ENCODE measurements around the gene TRIM44. TPM values are rescaled to one million over a fixed set of nuclear protein-coding genes. Genes with fewer than 3 reads are reported as not detected.
A peak's percentile ranks its signal among the peaks of the same experiment; 100 is the strongest.

Gene TRIM44
- total and polyA plus RNA-seq, 4 donors: 3.7 to 15.1 (median 10.4) TPM

GRCh38 chr11:35792846-35793192, 130.2 kb downstream of the TRIM44 start:
- no peak overlapping the region for H3K9ac ChIP-seq (ENCODE audit: low read depth in 1 of 2, low read length in 2 of 2)
- H3K36me3 ChIP-seq (ENCODE audit: control insufficient read depth in 4 of 4, insufficient read depth in 3 of 4, low read depth in 1 of 4, low read length in 3 of 4): no peaks in the 10 kb centered on the region
- H3K27ac ChIP-seq (ENCODE audit: low read depth in 1 of 2, low read length in 2 of 2): no peak overlapping the region
- no peaks in the 10 kb centered on the region for H3K9me3 ChIP-seq (ENCODE audit: control insufficient read depth in 4 of 4, low read length in 3 of 4)
- H3K27me3 ChIP-seq (ENCODE audit: control insufficient read depth in 4 of 4, insufficient read depth in 4 of 4, low read length in 3 of 4): no peaks in the 10 kb centered on the region
- no peak for DNase-seq (ENCODE audit: low spot score)
- no peak overlapping the region for H3K4me3 ChIP-seq (ENCODE audit: low read depth in 1 of 3, low read length in 3 of 3)
- 43% methylated on average over 2 of the region's 2 CpGs for WGBS
- H3K4me1 ChIP-seq (ENCODE audit: control insufficient read depth in 4 of 4, insufficient read depth in 4 of 4, low read length in 3 of 4): peaks cover 0 to 9% (median 3%) of the 10 kb centered on the region in 4 donors
- TF ChIP-seq HNF4A (conservative IDR thresholded peaks at IDR 0.05) (peak in 1 of 2 donors; percentile 55), HNF4G (IDR thresholded peaks at IDR 0.05) (no peak)

GRCh38 chr11:35794333-35794732, 131.8 kb downstream of the TRIM44 start:
- H3K4me3 ChIP-seq (ENCODE audit: low read depth in 1 of 3, low read length in 3 of 3): no peak overlapping the region
- H3K9me3 ChIP-seq (ENCODE audit: control insufficient read depth in 4 of 4, low read length in 3 of 4): no peaks in the 10 kb centered on the region
- no peak overlapping the region for H3K27ac ChIP-seq (ENCODE audit: low read depth in 1 of 2, low read length in 2 of 2)
- TF ChIP-seq HNF4A (conservative IDR thresholded peaks at IDR 0.05) (no peak), YY1 (IDR thresholded peaks at IDR 0.05) (no peak), RAD21 (IDR thresholded peaks at IDR 0.05) (no peak), NR2F2 (IDR thresholded peaks at IDR 0.05) (no peak), ATF3 (IDR thresholded peaks at IDR 0.05) (no peak), RXRA (IDR thresholded peaks at IDR 0.05) (no peak), ZBTB33 (IDR thresholded peaks at IDR 0.05) (no peak), GABPA (IDR thresholded peaks at IDR 0.05 in 1 of 2, conservative IDR thresholded peaks at IDR 0.05 in 1 of 2) (no peak), EGR1 (IDR thresholded peaks at IDR 0.05; ENCODE audit: low read depth in 2 of 2) (no peak), FOXA2 (IDR thresholded peaks at IDR 0.05) (no peak), CTCF (IDR thresholded peaks at IDR 0.05; ENCODE audit: low read depth, low read length, missing input control) (no peak), TAF1 (conservative IDR thresholded peaks at IDR 0.05) (no peak), JUND (IDR thresholded peaks at IDR 0.05) (no peak)
- no peak overlapping the region for H3K9ac ChIP-seq (ENCODE audit: low read depth in 1 of 2, low read length in 2 of 2)
- WGBS: 98% methylated on average over 2 of the region's 2 CpGs
- no peak for DNase-seq (ENCODE audit: low spot score)
- H3K36me3 ChIP-seq (ENCODE audit: control insufficient read depth in 4 of 4, insufficient read depth in 3 of 4, low read depth in 1 of 4, low read length in 3 of 4): no peaks in the 10 kb centered on the region
- peaks cover 0 to 20% (median 3%) of the 10 kb centered on the region in 4 donors for H3K4me1 ChIP-seq (ENCODE audit: control insufficient read depth in 4 of 4, insufficient read depth in 4 of 4, low read length in 3 of 4)
- no peaks in the 10 kb centered on the region for H3K27me3 ChIP-seq (ENCODE audit: control insufficient read depth in 4 of 4, insufficient read depth in 4 of 4, low read length in 3 of 4)

GRCh38 chr11:35794850-35795249, 132.3 kb downstream of the TRIM44 start:
- no peaks in the 10 kb centered on the region for H3K27me3 ChIP-seq (ENCODE audit: control insufficient read depth in 4 of 4, insufficient read depth in 4 of 4, low read length in 3 of 4)
- H3K36me3 ChIP-seq (ENCODE audit: control insufficient read depth in 4 of 4, insufficient read depth in 3 of 4, low read depth in 1 of 4, low read length in 3 of 4): no peaks in the 10 kb centered on the region
- peaks cover 0 to 20% (median 3%) of the 10 kb centered on the region in 4 donors for H3K4me1 ChIP-seq (ENCODE audit: control insufficient read depth in 4 of 4, insufficient read depth in 4 of 4, low read length in 3 of 4)
- WGBS: 98% methylated on average over 3 of the region's 3 CpGs
- TF ChIP-seq NR2F2 (IDR thresholded peaks at IDR 0.05) (no peak), YY1 (IDR thresholded peaks at IDR 0.05) (no peak), RAD21 (IDR thresholded peaks at IDR 0.05) (no peak), TAF1 (conservative IDR thresholded peaks at IDR 0.05) (no peak), ATF3 (IDR thresholded peaks at IDR 0.05) (no peak), MAX (IDR thresholded peaks at IDR 0.05) (no peak), FOXA2 (IDR thresholded peaks at IDR 0.05) (no peak), HNF4A (conservative IDR thresholded peaks at IDR 0.05) (no peak)
- H3K4me3 ChIP-seq (ENCODE audit: low read depth in 1 of 3, low read length in 3 of 3): no peak overlapping the region
- no peak for DNase-seq (ENCODE audit: low spot score)
- no peak overlapping the region for H3K27ac ChIP-seq (ENCODE audit: low read depth in 1 of 2, low read length in 2 of 2)
- no peak overlapping the region for H3K9ac ChIP-seq (ENCODE audit: low read depth in 1 of 2, low read length in 2 of 2)
- H3K9me3 ChIP-seq (ENCODE audit: control insufficient read depth in 4 of 4, low read length in 3 of 4): no peaks in the 10 kb centered on the region
